Mesothelial cell of epicardium (in vitro differentiated cells): ENCODE results near the gene CYRIA. TPM values are rescaled to one million over a fixed set of nuclear protein-coding genes. Genes with fewer than 3 reads are reported as not detected.

Experiments used
- DNase-seq, 2 experiments: peaks; one replicate each; pipeline ENCODE4 v3.0.0; 2021; ENCODE audit warnings: low spot score in 2 of 2; ENCODE audit not compliant: unreplicated experiment in 2 of 2
- H3K27ac Mint-ChIP-seq: 2 replicates; pipeline ENCODE4 v1.8.0; 2021; ENCODE audit warnings: mixed read lengths
- H3K27me3 Mint-ChIP-seq: 2 replicates; pipeline ENCODE4 v1.8.0; 2021; ENCODE audit warnings: low read depth, mixed read lengths
- H3K36me3 Mint-ChIP-seq: 2 replicates; pipeline ENCODE4 v1.8.0; 2021; ENCODE audit warnings: mixed read lengths
- H3K4me1 Mint-ChIP-seq: 2 replicates; pipeline ENCODE4 v1.8.0; 2021; ENCODE audit warnings: mixed read lengths
- H3K4me3 Mint-ChIP-seq: 2 replicates; pipeline ENCODE4 v1.8.0; 2021; ENCODE audit warnings: mild to moderate bottlenecking, moderate library complexity, mixed read lengths
- H3K9me3 Mint-ChIP-seq: 2 replicates; pipeline ENCODE4 v1.8.0; 2021; ENCODE audit warnings: mixed read lengths
- total RNA-seq: library from RNA; stranded (reverse); gene quantifications from 3 replicates; pipeline ENCODE4 v1.2.1, GENCODE V29; 2021
- TF ChIP-seq, protein P1 (sequence below): fragments of 200-600 bp; sonication (generic); IDR thresholded peaks from one replicate; pipeline ENCODE4 v1.5.0; 2021; ENCODE audit warnings: antibody characterized with exemption; ENCODE audit not compliant: unreplicated experiment

CYRIA gene
- total RNA-seq, 1 donor from 2014 or later: 4.0 TPM

DNA sequence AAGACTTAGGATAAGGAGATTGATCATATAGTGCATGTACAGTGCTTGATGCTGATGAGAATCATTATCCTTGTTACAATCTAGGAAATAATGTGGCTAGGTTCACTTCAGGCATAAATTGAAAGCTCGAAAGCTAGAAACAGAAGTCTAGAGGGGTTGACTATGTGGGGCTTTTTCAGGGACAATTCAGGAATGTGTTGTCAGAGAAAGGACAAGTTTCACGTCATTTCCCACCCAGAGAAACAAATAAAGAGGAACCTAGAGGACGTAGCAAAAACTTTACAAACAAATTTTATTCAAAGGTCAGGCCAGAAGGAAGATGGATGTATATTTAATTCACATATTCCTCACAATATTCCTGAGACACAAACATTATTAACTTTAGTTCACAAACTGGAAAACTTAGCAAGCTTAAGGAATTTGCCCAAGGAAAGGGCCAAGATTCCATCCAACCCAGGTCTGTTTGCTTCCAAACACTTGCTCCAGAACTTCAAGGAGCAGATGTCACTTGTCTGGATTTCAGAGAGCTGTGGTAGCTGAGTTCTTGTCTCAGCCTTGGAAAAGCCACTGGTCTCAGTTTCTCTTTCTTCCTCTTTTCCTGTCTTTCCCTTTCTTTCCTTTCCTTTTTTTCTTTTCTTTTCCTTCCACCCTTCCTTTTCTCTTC lies 7.4 kb downstream of the CYRIA start:
- DNase-seq: no peak
- H3K27me3 Mint-ChIP-seq: no peaks in the 10 kb centered on the region
- H3K27ac Mint-ChIP-seq: no peak overlapping the region
- H3K36me3 Mint-ChIP-seq: no peaks in the 10 kb centered on the region
- H3K4me3 Mint-ChIP-seq: no peak overlapping the region
- H3K4me1 Mint-ChIP-seq: peaks cover 16% of the 10 kb centered on the region
- TF ChIP-seq, protein P1, sequence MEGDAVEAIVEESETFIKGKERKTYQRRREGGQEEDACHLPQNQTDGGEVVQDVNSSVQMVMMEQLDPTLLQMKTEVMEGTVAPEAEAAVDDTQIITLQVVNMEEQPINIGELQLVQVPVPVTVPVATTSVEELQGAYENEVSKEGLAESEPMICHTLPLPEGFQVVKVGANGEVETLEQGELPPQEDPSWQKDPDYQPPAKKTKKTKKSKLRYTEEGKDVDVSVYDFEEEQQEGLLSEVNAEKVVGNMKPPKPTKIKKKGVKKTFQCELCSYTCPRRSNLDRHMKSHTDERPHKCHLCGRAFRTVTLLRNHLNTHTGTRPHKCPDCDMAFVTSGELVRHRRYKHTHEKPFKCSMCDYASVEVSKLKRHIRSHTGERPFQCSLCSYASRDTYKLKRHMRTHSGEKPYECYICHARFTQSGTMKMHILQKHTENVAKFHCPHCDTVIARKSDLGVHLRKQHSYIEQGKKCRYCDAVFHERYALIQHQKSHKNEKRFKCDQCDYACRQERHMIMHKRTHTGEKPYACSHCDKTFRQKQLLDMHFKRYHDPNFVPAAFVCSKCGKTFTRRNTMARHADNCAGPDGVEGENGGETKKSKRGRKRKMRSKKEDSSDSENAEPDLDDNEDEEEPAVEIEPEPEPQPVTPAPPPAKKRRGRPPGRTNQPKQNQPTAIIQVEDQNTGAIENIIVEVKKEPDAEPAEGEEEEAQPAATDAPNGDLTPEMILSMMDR: no peak
- H3K9me3 Mint-ChIP-seq: no peaks in the 10 kb centered on the region

DNA sequence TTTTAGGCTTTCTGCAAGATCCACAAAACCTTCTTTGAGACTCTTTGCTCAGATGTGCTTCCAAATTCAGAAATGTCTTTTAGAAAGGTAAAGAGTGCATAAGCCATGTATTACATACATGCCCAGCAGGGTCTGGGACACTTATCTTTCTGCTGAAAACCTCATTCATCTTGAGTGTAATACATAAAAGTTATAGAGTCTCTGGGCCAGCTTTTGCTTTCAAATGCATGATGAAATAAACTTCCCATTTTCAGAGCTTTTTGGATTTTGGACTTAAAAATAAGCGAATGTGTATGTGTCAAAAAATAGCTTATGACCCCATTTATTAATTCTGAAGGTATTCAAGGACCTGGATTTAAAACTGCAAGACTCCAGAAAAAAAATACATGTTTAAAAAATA lies 8.0 kb downstream of the CYRIA start:
- no peaks in the 10 kb centered on the region for H3K9me3 Mint-ChIP-seq
- TF ChIP-seq, protein P1: no peak
- no peak for DNase-seq
- no peak overlapping the region for H3K4me3 Mint-ChIP-seq
- H3K4me1 Mint-ChIP-seq: peaks cover 22% of the 10 kb centered on the region
- no peaks in the 10 kb centered on the region for H3K36me3 Mint-ChIP-seq
- H3K27me3 Mint-ChIP-seq: no peaks in the 10 kb centered on the region
- H3K27ac Mint-ChIP-seq: no peak overlapping the region

DNA sequence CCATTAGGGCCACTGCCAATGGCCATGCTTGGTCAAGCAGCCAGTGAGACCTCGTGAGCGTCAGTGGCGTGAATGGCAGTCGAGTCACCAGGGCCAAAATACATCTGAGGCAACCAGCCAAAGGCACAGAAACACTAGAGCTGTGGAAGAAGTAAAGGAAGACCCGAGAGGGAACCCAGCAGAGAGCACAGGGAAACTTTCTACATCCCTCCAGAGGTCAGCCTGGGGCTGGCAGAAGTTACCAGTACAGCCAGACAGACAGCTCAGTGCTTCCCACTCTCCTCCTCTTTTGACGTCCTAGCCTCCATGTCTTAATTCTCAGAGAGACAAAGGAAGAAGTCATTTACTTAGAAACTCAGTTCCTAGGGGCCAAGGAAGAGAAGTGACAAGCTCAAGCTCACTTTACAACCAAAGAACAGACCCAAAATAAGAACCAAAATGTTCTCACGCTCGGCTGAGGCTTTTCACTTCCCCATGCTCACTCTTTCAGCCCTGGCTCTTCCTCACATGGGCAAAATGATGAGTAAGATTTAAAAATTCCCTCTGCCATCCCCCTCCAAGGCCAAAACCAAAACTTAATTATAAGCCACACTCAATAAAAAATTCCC lies 8.7 kb downstream of the CYRIA start:
- Mint-ChIP-seq H3K36me3 (no peaks in the 10 kb centered on the region), H3K4me1 (peaks cover 30% of the 10 kb centered on the region), H3K4me3 (no peak overlapping the region), H3K27me3 (no peaks in the 10 kb centered on the region), H3K27ac (no peak overlapping the region), H3K9me3 (no peaks in the 10 kb centered on the region)
- no peak for DNase-seq
- TF ChIP-seq, protein P1: no peak

DNA sequence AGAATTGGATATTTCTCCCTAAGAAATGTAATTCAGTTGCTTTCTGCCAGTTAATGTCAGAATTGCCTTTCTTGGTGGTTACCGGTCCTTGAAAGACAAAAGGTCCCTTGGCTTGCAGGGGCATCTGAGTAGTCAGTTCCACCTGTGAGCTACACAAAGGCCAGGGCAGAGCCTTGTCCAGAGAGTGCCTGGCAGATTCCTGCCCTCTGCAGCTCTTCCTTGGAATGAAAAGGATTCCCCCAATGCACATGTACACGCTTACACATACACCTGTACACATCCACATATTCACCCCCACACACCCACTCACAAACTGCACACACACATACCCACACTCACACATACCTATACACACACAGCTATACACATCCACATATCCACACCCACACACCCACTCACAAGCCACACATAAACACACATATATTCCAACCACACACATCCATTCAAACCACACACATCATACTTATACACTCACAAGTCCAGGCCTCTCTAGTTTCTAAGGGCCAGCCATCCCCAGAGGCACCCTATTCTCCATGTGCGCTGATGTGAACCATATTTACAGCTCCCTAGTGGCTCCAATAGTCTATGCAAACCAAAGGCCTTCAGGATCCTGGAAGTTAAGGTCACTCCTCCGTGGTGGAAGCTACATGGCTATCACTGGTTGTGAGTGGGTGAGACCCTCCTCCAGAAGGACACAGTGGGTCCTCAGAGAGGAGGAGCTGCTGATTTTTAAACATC lies 9.6 kb downstream of the CYRIA start:
- H3K4me1 Mint-ChIP-seq: peaks cover 37% of the 10 kb centered on the region
- no peak for DNase-seq
- no peaks in the 10 kb centered on the region for H3K27me3 Mint-ChIP-seq
- no peak overlapping the region for H3K27ac Mint-ChIP-seq
- no peaks in the 10 kb centered on the region for H3K9me3 Mint-ChIP-seq
- H3K4me3 Mint-ChIP-seq: no peak overlapping the region
- no peaks in the 10 kb centered on the region for H3K36me3 Mint-ChIP-seq
- TF ChIP-seq, protein P1: no peak

- H3K4me3 Mint-ChIP-seq: no peak overlapping the region
- H3K27ac Mint-ChIP-seq: no peak overlapping the region
- TF ChIP-seq, protein P1: no peak
- H3K9me3 Mint-ChIP-seq: no peaks in the 10 kb centered on the region
- H3K27me3 Mint-ChIP-seq: no peaks in the 10 kb centered on the region
- peaks cover 43% of the 10 kb centered on the region for H3K4me1 Mint-ChIP-seq
- DNase-seq: no peak
- no peaks in the 10 kb centered on the region for H3K36me3 Mint-ChIP-seq
Measured at GRCh38 chr2:16655445-16655837, 10.2 kb downstream of the CYRIA start.
